NCI-H146 treated with DMSO at 0.1 percent for 48 hours (cell line): Measurements from ENCODE around the gene C17orf67.

Experiments used
- DNase-seq: peaks from one replicate; lab custom pipeline; 2025; ENCODE audit not compliant: unreplicated experiment; lab: John Stamatoyannopoulos, UW

Gene C17orf67

GRCh38 chr17:56833809-56834379 is at the start of gene C17orf67, which contains the start of gene DGKE:
Gene C17orf67, minus strand, starts transcription at chr17:56833920. Its CDS starts 18,110 bp downstream, at chr17:56815810.
Gene DGKE, plus strand, starts transcription at chr17:56834151. Its CDS starts 645 bp downstream, at chr17:56834796.
- DNase-seq: peak; percentile 87

GRCh38 chr17:56881685-56882295 is 48.1 kb upstream of the C17orf67 start:
- no peak for DNase-seq

GRCh38 chr17:56880571-56880970 is 46.9 kb upstream of the C17orf67 start:
- no peak for DNase-seq

- no peak for DNase-seq
These were observed 46.4 kb upstream of the C17orf67 start for GRCh38 chr17:56880133-56880532.

- DNase-seq: no peak
These were observed 45.6 kb upstream of the C17orf67 start for GRCh38 chr17:56879280-56879679.

- no peak for DNase-seq
These were observed 43.1 kb upstream of the C17orf67 start for GRCh38 chr17:56876766-56877179.

- no peak for DNase-seq
These were observed 36.4 kb upstream of the C17orf67 start for GRCh38 chr17:56870081-56870651.

GRCh38 chr17:56868716-56869115 is 35.0 kb upstream of the C17orf67 start:
- DNase-seq: no peak

GRCh38 chr17:56867948-56868376 is 34.2 kb upstream of the C17orf67 start:
- DNase-seq: no peak

GRCh38 chr17:56866496-56866895 is 32.8 kb upstream of the C17orf67 start:
- DNase-seq: no peak

GRCh38 chr17:56866076-56866475 is 32.4 kb upstream of the C17orf67 start:
- no peak for DNase-seq

- DNase-seq: no peak
These were observed 30.3 kb upstream of the C17orf67 start for GRCh38 chr17:56863974-56864373.

GRCh38 chr17:56861899-56862298 is 28.2 kb upstream of the C17orf67 start:
- no peak for DNase-seq

- no peak for DNase-seq
These were observed 17.3 kb upstream of the C17orf67 start for GRCh38 chr17:56851008-56851407.

- DNase-seq: no peak
These were observed 16.9 kb upstream of the C17orf67 start for GRCh38 chr17:56850591-56850990.

- DNase-seq: no peak
These were observed 15.4 kb upstream of the C17orf67 start for GRCh38 chr17:56849131-56849530.

GRCh38 chr17:56847106-56847505 is 13.4 kb upstream of the C17orf67 start:
- DNase-seq: no peak

GRCh38 chr17:56845934-56846333 is 12.2 kb upstream of the C17orf67 start:
- no peak for DNase-seq

- DNase-seq: no peak
These were observed 8.9 kb upstream of the C17orf67 start for GRCh38 chr17:56842577-56842976.

GRCh38 chr17:56838687-56839086 is 5.0 kb upstream of the C17orf67 start:
- DNase-seq: no peak

- DNase-seq: no peak
These were observed 1.5 kb upstream of the C17orf67 start for GRCh38 chr17:56835264-56835585.

GRCh38 chr17:56834380-56835263 is 902 bp upstream of the C17orf67 start:
- DNase-seq: peak; percentile 42
